IMR-90 (cell line): Measurements from ENCODE around the gene LRRC55.

Experiments used
- POLR2A ChIP-seq: IDR thresholded peaks from 2 replicates; pipeline ENCODE4 v1.6.1; 2012; ENCODE audit warnings: mild to moderate bottlenecking, low read depth, low read length
- TF ChIP-seq, protein P1 (sequence below): conservative IDR thresholded peaks from 2 replicates; pipeline ENCODE4 v1.5.1; 2012; ENCODE audit warnings: mild to moderate bottlenecking, low read depth, low read length, improper control_type of control experiment

DNA sequence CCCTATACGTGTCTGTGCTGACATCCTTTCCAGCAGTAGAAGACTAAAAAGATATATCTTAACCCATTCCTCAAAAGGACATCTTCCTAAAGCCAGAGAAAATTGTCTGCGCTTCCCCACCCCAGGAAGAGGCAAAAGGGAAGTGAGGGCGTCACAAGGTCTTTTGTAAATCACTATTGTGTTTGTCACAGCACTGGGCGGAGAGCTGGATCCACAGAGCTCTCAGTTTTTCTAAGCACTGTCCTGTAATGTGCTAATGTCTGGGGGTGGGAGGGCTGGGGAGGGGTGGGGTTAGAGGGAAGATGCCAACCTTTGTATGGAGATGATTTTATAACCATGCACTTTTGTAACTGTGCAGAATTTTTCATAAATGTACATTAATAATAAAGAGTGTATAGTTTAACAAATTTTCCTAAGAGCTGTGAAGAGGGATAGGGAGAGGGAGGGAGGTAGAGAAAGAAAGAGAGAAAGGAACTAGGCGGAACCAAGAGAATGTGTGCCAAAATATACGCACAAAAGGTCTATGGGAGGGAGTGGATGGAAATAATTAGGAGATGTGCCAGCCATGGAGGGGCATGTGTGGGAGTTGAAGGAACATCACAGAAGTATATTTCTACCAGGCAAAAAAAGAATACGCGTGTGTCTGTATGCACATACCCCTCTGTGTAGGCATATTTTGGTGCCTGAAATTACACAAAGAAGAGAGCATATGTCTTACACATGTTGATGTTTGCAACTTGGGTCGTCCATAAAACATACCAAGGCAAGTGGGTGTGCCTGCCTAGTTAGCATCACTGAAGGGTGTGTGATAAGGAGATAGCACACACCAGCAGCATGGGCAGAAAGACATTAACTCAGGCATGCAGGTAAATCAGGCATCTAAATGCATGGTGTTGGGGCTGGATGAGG, 9.8 kb downstream of the LRRC55 start:
- TF ChIP-seq, protein P1, sequence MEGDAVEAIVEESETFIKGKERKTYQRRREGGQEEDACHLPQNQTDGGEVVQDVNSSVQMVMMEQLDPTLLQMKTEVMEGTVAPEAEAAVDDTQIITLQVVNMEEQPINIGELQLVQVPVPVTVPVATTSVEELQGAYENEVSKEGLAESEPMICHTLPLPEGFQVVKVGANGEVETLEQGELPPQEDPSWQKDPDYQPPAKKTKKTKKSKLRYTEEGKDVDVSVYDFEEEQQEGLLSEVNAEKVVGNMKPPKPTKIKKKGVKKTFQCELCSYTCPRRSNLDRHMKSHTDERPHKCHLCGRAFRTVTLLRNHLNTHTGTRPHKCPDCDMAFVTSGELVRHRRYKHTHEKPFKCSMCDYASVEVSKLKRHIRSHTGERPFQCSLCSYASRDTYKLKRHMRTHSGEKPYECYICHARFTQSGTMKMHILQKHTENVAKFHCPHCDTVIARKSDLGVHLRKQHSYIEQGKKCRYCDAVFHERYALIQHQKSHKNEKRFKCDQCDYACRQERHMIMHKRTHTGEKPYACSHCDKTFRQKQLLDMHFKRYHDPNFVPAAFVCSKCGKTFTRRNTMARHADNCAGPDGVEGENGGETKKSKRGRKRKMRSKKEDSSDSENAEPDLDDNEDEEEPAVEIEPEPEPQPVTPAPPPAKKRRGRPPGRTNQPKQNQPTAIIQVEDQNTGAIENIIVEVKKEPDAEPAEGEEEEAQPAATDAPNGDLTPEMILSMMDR: no peak
- no peak for TF ChIP-seq POLR2A
